WTC11 (cell line): ENCODE measurements around the gene SMAD3. TPM values are rescaled to one million over a fixed set of nuclear protein-coding genes. Genes with fewer than 3 reads are reported as not detected.

Source experiments
- ATAC-seq: fragments of 200-7000 bp; cut with Tn5 transposase; 2 replicates; pipeline ENCODE4 v1.10.0; 2021; ENCODE audit warnings: mild to moderate bottlenecking, moderate library complexity
- CTCF ChIA-PET: fragments of 300-600 bp; sonication (Branson Sonifier 250); formaldehyde crosslinking; loops from one replicate; lab custom pipeline; 2021; ENCODE audit warnings: antibody characterized with exemption; lab: Charles Lee
- POLR2A ChIA-PET: fragments of 350-600 bp; sonication (Branson Sonifier 250); formaldehyde crosslinking; loops from one replicate; lab custom pipeline; 2021; ENCODE audit warnings: antibody characterized with exemption; lab: Charles Lee
- DNase-seq: peaks from one replicate; pipeline ENCODE4 v3.0.0; 2021; ENCODE audit warnings: low spot score
- H3K27ac Mint-ChIP-seq: 2 replicates; pipeline ENCODE4 v1.8.0; 2021; ENCODE audit warnings: mixed read lengths
- H3K27me3 Mint-ChIP-seq: 2 replicates; pipeline ENCODE4 v1.8.0; 2021; ENCODE audit warnings: low read depth, mild to moderate bottlenecking, moderate library complexity, mixed read lengths
- H3K36me3 Mint-ChIP-seq: 2 replicates; pipeline ENCODE4 v1.8.0; 2021; ENCODE audit warnings: mixed read lengths
- H3K4me1 Mint-ChIP-seq: 2 replicates; pipeline ENCODE4 v1.8.0; 2022; ENCODE audit warnings: mixed read lengths
- H3K4me3 Mint-ChIP-seq: 2 replicates; pipeline ENCODE4 v1.8.0; 2021; ENCODE audit warnings: mild to moderate bottlenecking, moderate library complexity, mixed read lengths
- H3K9me3 Mint-ChIP-seq: 2 replicates; pipeline ENCODE4 v1.8.0; 2021; ENCODE audit warnings: mixed read lengths
- AFF4 ChIP-seq: sonication (generic); formaldehyde crosslinking; IDR thresholded peaks from 2 replicates; pipeline ENCODE4 v1.8.1; 2023; ENCODE audit warnings: mild to moderate bottlenecking, missing genetic modification reagents, borderline replicate concordance
- AR ChIP-seq: fragments of 250-450 bp; sonication (Bioruptor Pico); IDR thresholded peaks from 2 replicates; pipeline ENCODE4 v1.9.0; 2021; ENCODE audit warnings: mild to moderate bottlenecking
- ATF1 ChIP-seq: sonication (generic); formaldehyde crosslinking; IDR thresholded peaks from 2 replicates; pipeline ENCODE4 v1.8.1; 2023; ENCODE audit warnings: mild to moderate bottlenecking, moderate library complexity, missing genetic modification reagents
- E2F4 ChIP-seq: sonication (generic); formaldehyde crosslinking; IDR thresholded peaks from 2 replicates; pipeline ENCODE4 v1.8.1; 2022; ENCODE audit warnings: low read depth, mild to moderate bottlenecking, moderate library complexity, missing genetic modification reagents, borderline replicate concordance
- FOXP1 ChIP-seq: sonication (generic); formaldehyde crosslinking; IDR thresholded peaks from 2 replicates; pipeline ENCODE4 v1.8.0; 2022; ENCODE audit warnings: missing genetic modification reagents, mild to moderate bottlenecking, moderate library complexity, borderline replicate concordance
- SOX15 ChIP-seq: fragments of 250-450 bp; sonication (Bioruptor Pico); IDR thresholded peaks from 2 replicates; pipeline ENCODE4 v1.9.0; 2021; ENCODE audit warnings: mild to moderate bottlenecking
- SP1 ChIP-seq: sonication (generic); formaldehyde crosslinking; conservative IDR thresholded peaks from 2 replicates; pipeline ENCODE4 v1.8.1; 2022; ENCODE audit warnings: missing genetic modification reagents
- TP53 ChIP-seq: sonication (generic); formaldehyde crosslinking; IDR thresholded peaks from 2 replicates; pipeline ENCODE4 v1.8.1; 2023; ENCODE audit warnings: mild to moderate bottlenecking, missing genetic modification reagents
- total RNA-seq: library from RNA; stranded (reverse); gene quantifications from 3 replicates; pipeline ENCODE4 v1.2.3, GENCODE V29; 2021
- TF ChIP-seq, protein P1 (sequence below): fragments of 250-450 bp; sonication (Bioruptor Pico); IDR thresholded peaks from 2 replicates; pipeline ENCODE4 v1.9.0; 2021; ENCODE audit warnings: moderate library complexity, mild to moderate bottlenecking, inconsistent platforms, borderline replicate concordance

The SMAD3 gene
- total RNA-seq, 1 experiment from 2014 or later = 34.6 TPM

DNA sequence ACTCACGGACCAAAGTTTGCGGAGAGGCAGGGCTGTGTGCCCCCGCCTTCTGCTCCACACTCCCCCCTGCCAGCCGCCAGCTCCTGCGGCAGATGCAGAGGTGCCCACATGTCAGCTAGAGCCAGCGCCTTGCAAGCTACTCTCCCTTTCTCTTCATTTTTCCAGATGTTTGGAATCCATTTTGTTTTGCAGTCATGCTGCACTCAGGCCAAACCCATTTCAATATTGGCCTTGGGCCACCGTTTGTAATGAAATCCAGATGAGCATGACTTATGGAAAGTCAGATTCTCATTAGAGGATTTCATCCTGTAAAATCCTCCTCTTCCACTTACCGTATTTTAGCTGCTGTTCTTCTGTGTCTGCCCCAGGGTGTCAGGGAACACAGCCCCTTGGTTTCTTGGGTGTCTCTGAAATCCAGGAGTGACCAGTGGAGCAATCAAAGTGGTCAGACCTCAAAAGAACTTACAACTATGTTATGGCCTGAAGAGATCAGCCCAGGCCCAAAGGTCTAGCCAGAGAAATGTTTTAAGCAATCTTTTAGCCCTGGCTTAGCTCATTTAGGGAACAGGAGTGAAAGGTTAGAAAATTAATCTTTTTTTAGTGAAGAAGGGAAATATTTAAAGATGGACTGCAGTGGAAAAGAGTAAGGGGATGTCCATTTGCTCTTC lies 123.3 kb downstream of the SMAD3 start:
- H3K4me3 Mint-ChIP-seq = no peak overlapping the region
- H3K9me3 Mint-ChIP-seq = no peaks in the 10 kb centered on the region
- ATAC-seq (no peak), DNase-seq (no peak)
- no peak overlapping the region for H3K27ac Mint-ChIP-seq
- ChIA-PET CTCF (interaction anchor here (0.6 kb wide), 1 partner anchor 242 kb away, joined by 3 read pairs; no protein-coding TSS in a partner anchor), POLR2A (interaction anchor here (0.6 kb wide), 1 partner anchor 10 kb away, joined by 3 read pairs; no protein-coding TSS in a partner anchor)
- H3K27me3 Mint-ChIP-seq = no peaks in the 10 kb centered on the region
- H3K36me3 Mint-ChIP-seq = peaks cover 41% of the 10 kb centered on the region
- peaks cover 2% of the 10 kb centered on the region for H3K4me1 Mint-ChIP-seq
- TF ChIP-seq ATF1 (CRISPR knock-in tag) (no peak), FOXP1 (no peak), AFF4 (CRISPR knock-in tag) (no peak), E2F4 (CRISPR knock-in tag) (no peak), SOX15 (CRISPR knock-in tag) (no peak)
- TF ChIP-seq, protein P1, sequence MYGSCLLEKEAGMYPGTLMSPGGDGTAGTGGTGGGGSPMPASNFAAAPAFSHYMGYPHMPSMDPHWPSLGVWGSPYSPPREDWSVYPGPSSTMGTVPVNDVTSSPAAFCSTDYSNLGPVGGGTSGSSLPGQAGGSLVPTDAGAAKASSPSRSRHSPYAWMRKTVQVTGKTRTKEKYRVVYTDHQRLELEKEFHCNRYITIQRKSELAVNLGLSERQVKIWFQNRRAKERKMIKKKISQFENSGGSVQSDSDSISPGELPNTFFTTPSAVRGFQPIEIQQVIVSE (CRISPR knock-in tag) = no peak

- ChIA-PET POLR2A (no interaction called here), CTCF (no interaction called here)
- H3K27ac Mint-ChIP-seq = no peak overlapping the region
- TF ChIP-seq AR (no peak), TP53 (no peak)
- no peaks in the 10 kb centered on the region for H3K9me3 Mint-ChIP-seq
- no peak overlapping the region for H3K4me3 Mint-ChIP-seq
- H3K36me3 Mint-ChIP-seq = peaks cover 41% of the 10 kb centered on the region
- ATAC-seq (no peak), DNase-seq (no peak)
- H3K27me3 Mint-ChIP-seq = no peaks in the 10 kb centered on the region
- peaks cover 3% of the 10 kb centered on the region for H3K4me1 Mint-ChIP-seq
Observed at GRCh38 chr15:67189326-67190051, 124.1 kb downstream of the SMAD3 start.

DNA sequence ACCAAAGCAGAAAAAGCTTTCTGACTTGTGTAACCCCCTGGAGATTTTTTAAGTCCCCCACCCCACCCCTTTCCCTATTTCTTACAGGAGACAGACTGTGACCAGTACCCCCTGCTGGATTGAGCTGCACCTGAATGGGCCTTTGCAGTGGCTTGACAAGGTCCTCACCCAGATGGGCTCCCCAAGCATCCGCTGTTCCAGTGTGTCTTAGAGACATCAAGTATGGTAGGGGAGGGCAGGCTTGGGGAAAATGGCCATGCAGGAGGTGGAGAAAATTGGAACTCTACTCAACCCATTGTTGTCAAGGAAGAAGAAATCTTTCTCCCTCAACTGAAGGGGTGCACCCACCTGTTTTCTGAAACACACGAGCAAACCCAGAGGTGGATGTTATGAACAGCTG lies 124.9 kb downstream of the SMAD3 start:
- Mint-ChIP-seq H3K4me3 (no peak overlapping the region), H3K27me3 (no peaks in the 10 kb centered on the region), H3K36me3 (peaks cover 34% of the 10 kb centered on the region), H3K4me1 (peaks cover 3% of the 10 kb centered on the region)
- TF ChIP-seq SP1 = no peak
- TF ChIP-seq, all 79 proteins: peak for 0
- CTCF ChIA-PET = no interaction called here
- ATAC-seq (no peak), DNase-seq (no peak)
- Mint-ChIP-seq H3K9me3 (no peaks in the 10 kb centered on the region), H3K27ac (no peak overlapping the region)
- POLR2A ChIA-PET = no interaction called here
